IPS DF 4.7 (cell line): ENCODE results near the gene CDPF1.
"Not testable (repeated sequence)": the region's sequence is repeated elsewhere in the genome, so short reads cannot be mapped to it uniquely, and the experiment has no call there.

ENCODE experiments used
- DNase-seq: peaks from one replicate; pipeline ENCODE4 v3.0.0-alpha.2; 2013; ENCODE audit warnings: low spot score; ENCODE audit errors: extremely low read depth

CDPF1 gene

DNA sequence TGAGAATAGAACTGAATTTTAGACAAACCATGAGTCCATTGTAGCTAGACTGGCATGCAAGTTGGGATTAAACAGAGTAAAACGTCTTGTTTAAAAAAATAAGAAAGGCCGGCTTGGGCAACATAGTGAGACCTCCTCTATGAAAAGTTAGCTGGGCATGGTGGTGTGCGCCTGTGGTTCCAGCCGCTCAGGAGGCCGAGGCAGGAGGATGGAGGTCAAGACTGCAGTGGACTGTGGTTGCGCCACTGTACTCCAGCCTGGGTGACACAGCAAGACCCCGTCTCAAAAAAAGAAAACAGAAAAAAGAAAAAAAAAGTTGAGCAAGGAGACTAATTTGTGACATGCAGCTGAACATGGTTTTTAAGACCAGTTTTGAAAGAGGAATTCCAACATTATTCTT, 23.5 kb downstream of the CDPF1 start:
- DNase-seq = no peak

DNA sequence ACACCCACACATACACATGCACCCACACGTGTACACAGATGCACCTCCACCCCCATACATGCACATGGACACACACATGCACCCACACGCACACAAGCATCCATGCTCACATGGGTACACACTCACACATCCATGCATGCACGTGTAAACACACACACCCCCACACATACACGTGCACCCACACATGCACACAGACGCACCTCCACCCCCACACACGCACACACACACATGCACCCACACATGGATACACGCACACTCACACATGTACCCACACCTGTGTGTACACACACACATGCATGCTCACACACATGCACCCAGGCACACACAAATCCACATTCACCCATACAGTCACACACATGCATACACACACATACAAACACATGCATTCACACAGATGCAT, 24.5 kb downstream of the CDPF1 start:
- no peak for DNase-seq

DNA sequence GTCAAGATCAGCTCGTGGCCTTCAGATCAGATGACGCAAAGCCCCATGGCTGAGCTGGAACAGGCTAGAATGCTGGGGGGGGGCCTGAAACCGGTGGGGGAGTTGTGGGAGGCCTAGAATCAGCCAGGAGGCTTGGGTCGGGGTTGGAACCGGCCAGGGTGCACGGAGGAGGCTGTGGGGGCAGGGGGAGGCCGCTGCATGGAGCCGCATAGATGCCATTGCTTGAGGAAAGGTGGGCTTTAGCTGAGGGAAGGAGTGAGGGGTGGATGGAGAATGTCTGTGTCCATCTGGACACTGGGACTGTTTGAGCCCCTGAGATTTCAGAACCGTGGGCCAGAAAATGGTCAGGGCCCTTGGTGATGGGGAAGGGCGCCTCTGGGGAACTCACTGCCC, 25.2 kb downstream of the CDPF1 start:
- no peak for DNase-seq

DNA sequence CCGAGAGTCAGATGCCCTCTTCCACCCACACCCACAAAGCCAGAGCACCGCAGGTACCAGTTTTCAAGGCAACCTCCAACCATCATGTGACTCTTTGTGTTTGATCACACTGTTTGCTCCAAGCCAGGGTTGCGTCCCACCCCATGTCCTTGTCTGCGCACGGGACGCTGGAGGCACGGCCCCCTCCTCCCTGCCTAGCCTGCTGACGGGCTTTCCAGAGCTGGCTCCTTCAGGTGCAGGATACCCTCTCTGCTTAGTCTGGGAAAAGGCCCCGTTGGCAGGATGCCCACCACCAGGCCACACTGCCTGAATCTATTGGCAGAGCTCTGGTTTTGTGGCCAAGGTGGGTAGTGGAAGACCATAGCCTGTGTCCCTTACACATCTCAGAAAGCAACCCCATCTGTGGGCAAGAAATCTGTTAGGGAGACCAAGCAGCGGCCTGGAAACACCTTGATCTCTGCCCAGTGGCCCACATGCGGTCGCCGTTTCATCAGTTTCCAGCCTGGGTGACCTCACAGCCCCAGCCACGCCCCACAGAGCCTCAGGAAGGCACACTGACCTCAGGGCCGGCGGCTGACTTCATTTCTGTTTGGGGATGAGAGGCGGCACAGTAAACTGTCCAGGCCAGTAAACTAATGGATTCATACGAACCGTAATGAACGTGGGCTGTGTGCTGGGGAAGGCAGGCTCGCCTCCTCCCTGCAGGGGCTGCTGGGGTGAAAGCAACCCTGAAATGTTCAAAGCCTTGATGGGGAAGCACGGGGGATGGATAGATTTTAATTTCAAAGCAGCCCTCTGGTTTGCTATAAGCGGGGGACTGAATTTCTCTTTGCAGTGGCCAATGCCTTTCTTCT, 25.8 kb downstream of the CDPF1 start:
- DNase-seq = no peak

DNA sequence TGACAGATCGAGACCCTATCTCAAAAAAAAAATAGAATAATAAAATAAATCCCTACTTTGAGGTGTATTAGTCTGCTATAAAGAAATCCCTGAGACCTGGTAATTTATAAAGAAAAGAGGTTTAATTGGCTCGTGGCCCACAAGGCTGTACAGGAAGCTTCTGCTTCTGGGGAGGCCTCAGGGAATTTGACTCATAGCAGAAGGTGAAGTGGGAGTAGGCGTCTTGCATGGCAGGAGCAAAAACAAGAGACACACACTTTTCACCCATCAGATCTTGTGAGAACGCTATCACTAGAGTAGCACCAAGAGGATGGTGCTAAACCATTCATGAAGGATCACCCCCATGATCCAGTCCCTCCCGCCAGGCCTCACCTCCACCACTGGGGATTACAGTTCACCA, 29.2 kb downstream of the CDPF1 start:
- no peak for DNase-seq

DNA sequence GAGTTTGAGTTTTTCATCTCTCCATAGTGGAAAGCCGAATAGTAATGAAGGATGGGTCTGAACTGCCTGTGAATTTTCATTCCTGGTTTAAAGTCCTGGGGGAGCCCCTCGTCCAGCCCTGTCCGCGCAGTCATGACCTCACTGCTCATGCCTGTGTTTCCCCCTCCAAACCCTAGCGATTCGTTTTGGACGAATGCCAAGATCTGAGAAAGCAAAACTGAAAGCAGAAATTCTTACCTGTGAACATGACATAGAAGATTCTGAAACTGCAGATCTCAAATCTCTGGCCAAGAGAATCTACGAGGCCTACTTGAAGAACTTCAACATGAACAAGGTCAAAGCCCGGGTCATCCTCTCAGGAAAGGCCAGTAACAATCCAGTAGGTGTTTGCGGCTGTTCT, 30.5 kb downstream of the CDPF1 start:
- no peak for DNase-seq

DNA sequence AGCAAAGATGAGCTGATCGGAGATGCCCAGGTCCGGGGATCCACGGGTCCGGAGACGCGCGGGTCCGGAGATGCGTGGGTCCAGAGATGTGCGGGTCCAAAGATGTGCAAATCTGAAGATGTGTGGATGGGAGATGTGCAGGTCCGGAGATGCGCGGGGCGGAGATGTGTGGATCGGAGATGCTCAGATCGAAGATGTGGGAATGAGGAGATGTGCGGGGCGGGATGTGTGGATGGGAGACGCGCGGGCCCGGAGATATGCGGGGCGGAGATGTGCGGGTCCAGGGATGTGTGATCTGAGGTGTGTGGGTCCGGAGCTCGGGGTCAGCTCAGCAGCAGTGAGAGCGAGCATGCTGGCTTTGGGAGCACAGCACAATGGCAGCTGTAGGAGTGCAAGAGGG, 35.5 kb downstream of the CDPF1 start:
- no peak for DNase-seq

DNA sequence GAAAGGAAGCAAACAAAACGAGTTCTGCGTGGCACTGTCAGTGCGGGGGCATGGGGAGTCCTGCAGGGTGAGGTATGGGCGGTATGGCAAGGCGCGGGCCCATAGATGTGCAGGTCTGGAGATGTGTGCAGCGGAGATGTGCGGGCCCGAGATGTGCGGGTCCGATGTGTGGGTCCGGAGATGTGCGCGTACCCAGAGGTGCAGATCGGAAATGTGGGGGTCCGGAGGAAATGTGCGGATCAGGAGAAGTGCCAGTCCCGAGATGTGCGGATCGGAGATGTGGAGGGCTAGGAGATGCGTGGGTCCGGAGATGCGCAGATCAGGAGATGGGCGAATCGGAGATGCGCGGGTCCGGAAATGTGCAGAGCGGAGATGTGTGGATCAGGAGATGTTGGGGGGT, 35.9 kb downstream of the CDPF1 start:
- DNase-seq = no peak

DNA sequence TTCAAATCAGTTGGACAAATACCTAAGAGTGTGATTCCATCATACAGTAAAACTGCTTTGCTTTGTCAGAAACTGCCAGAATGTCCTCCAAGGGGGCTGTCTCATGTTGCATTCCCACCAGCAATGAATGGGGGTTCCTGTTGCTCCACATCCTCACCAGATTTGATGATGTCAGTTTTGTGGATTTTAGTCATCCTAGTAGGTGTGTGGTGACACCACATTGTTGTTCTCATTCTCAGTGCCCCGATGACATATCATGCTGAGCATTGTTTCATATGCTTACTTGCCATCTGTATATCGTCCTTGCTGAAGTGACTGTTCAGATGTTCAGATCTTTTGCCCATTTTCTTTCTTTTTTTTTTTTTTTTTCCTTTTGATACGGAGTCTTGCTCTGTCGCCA, 37.0 kb downstream of the CDPF1 start:
- DNase-seq = no peak

DNA sequence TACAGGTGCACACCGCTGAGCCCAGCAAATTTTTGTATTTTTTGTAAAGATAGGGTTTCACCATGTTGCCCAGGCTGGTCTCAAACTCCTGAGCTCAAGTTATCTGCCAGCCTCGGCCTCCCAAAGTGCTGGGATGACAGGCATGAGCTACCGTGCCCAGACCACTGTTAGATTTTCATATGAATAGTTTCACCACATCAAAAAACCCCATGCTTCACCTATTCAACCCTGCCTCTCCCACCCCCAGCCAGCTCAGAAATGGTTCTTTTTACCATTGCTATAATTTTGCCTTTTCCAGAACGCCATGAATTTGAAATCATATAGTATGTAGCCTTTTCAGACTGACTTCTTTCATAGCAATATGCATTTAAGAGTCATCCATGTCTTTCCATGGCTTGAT, 37.9 kb downstream of the CDPF1 start:
- no peak for DNase-seq

DNA sequence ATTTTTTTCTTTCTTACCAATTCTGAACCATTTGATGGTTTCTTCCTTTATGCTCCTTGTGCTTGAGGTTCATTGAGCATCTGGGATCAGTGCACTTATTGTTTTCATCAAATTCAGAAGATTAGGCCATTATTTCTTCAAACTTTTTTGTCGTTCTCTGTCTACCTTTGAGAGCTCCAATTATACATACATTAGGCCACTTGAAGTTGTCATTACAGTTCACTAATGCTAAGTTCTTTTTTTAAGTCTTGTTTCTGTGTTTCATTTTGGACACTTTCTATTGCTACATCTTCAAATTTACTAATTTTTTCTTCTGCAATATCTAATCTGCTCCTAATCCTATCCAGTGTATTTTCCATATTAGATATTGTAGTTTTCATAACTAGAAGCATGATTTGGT, 40.8 kb downstream of the CDPF1 start:
- DNase-seq = no peak

DNA sequence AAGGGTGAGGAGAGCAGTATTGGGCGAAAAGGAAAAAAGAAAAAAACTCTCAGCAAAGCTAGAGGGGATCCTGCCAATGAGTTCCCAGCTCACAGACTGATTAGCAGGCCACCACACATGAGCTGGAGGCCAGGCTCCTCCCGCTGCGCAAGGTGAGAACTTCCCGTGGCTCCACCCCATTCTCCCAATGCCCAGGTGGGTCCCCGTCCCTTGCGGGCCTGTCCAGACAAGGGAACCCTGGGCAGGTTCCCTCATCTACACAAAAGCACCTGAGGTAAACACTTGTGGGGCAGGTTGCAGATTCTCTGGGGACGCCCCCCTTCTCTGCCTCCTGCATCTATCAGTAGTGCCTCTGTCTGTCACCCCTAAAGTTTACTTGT, 46.5 kb downstream of the CDPF1 start:
- DNase-seq = no peak

DNA sequence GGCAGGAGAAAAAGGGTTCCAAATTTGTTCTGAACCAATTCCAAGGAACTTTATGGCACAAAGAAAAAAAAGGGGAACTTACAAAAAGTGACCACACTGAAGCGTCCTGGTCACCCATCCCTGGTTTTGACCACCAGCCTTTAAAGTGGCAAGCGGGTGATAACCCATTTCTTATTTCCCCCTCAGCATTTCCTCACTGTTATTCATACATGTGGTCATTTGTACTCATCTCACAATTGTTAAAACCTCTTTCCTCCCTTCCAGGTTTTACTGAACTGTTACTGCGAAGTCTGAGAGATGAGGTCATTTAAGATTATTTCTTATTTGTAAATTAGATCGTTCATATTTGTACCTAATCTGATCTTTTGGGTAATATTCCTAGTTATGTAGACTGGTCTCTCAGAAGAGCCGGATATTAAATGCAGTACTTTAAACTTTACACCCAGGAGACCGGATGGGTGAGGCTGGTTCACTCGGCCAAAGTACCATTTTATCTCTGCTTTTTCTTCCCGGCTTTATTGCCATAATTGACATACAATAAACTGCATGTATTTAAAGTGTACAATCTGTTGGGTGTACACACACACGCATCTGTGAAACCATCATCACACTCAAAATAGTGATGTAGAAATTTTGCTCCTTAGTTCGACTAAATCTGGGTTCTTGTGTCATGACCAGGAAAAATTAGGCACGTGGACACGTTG, 47.0 kb downstream of the CDPF1 start:
- no peak for DNase-seq

DNA sequence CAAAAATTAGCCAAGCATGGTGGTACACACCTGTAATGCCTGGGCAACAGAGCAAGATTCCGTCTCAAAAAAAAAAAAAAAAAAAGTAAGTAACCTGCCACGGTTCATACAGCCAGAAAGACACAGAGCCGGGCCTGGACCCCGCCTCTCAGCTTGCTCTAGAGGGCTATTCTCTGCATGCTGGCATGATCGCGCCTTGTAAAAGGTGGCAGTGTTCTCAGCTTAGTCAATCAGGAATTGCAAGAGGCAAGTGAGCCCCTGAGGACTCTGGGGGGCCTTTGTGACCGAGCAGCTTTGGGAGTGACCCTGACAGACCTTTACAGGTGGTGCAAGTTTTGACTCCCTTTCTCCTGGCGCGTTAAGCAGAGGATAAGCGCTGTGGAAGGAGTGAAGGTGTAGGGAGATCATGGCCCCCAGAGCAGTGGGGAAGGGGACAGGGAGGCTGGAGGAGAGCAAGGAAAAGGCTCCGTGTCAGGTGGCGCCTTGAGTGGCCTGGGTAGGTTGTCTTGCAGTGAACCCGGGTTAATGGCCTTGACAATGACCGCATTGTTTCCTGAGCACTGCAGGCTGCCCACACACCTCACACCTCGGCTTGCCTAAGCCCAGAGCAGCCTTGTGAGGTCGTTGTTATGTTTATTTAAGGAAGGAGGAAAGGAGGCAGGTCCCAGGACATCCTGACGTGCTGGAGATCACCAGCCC, 48.9 kb downstream of the CDPF1 start:
- DNase-seq = peak; percentile 62

DNA sequence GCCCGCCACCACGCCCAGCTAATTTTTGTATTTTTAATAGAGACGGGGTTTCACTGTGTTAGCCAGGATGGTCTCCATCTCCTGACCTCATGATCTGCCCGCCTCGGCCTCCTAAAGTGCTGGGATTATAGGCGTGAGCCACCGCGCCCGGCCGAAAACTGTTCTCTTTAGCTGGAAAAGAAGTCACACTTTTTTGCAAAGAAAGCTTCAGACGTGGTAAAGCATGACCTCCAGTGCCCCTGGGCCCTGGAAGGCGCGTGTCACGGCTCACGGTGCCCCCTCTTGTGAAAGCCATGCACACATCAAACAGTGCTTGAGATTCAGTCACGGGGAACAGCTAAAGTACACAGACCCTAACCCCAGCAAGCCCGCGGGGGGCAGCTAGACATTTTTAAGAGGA, 51.3 kb downstream of the CDPF1 start:
- DNase-seq = not testable (repeated sequence)

DNA sequence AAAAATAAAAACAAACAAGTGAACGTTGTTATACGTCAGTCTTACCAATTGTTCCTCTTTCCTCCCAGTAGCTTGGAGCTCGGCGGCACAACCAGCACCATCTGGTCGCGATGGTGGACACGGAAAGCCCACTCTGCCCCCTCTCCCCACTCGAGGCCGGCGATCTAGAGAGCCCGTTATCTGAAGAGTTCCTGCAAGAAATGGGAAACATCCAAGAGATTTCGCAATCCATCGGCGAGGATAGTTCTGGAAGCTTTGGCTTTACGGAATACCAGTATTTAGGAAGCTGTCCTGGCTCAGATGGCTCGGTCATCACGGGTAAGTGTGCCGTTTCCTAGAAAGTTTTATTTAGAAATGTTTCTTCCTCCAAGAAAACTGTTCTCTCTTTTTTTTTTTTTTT, 51.8 kb downstream of the CDPF1 start:
- DNase-seq = no peak

DNA sequence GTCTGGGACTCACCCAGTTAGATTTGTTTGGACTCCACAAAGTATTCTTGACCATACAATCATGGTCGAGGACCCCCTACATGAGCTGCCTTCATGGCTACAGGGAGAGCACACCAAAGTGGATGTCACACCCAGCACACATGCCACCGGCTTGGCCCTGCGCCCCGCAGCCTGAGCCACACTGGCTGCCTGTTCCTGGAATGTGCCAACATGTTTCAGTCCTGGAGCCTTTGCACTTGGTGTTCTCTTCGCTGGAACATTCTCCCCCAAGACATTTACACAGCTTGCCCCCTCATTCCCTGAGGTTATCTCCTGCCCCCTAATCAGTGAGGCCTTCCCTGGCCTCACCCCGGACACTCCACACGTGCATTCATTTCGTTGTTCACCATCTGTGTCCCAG, 53.8 kb downstream of the CDPF1 start:
- no peak for DNase-seq

DNA sequence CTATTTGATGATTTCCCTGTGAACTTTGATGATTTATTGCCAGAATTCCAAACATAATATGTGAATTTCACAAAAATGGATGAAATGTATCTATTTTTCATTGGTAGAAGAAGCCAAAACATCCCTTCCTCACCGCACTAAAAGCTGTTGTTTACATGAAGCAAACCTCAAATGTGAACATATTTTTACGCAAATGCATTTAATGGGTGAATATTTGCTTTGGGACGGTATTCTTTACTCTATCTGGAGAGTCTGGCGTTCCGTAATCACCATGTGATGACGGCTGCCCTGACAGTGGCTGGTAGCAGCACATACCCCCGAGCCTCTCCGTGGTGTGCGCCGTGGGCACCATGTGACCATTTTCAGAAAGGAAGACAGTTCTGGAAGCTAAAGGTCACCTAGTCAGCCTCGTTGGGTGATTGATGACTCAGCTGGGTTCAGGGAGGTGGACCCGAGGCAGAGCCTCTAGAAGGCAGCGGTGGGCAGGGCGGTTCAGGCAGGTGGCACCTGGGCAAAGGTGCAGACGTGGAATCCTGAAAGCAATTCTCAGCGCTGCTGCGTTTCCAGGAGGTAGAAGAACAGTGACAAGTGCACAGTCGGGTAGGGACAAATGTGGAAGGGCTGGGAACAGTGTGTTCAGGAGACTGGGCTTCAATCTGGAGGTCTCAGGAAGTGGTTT, 54.5 kb downstream of the CDPF1 start:
- no peak for DNase-seq
